ENCODE data around the gene ADAMTS9.

DNA sequence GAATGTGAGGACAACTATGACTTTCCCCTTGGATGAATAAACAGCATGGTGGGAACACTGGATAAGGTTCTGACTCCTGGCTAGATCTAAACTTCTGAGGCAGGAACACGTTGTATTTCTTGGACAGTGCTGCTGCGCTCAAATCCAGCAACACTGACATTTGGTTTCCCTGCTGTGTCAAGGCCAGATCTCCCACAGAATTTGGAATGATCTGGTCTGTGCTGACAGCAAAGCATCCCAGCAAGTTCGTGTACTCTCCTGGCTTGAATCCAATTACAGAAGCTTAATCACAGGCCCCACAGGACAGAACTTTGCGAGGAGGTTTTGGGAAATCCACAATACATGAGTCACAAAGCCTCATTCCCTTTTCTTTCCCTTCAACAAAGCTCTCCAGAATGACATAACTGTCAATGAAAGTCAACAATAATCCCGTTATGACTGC, 92.5 kb downstream of the ADAMTS9 start:
- TF ChIP-seq, protein P1, sequence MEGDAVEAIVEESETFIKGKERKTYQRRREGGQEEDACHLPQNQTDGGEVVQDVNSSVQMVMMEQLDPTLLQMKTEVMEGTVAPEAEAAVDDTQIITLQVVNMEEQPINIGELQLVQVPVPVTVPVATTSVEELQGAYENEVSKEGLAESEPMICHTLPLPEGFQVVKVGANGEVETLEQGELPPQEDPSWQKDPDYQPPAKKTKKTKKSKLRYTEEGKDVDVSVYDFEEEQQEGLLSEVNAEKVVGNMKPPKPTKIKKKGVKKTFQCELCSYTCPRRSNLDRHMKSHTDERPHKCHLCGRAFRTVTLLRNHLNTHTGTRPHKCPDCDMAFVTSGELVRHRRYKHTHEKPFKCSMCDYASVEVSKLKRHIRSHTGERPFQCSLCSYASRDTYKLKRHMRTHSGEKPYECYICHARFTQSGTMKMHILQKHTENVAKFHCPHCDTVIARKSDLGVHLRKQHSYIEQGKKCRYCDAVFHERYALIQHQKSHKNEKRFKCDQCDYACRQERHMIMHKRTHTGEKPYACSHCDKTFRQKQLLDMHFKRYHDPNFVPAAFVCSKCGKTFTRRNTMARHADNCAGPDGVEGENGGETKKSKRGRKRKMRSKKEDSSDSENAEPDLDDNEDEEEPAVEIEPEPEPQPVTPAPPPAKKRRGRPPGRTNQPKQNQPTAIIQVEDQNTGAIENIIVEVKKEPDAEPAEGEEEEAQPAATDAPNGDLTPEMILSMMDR (IDR thresholded peaks at IDR 0.05), result no peak
- TF ChIP-seq POLR2A (IDR thresholded peaks at IDR 0.05), result no peak
